LNCaP clone FGC (cell line): ENCODE data around the gene HORMAD2.

ENCODE experiments used
- DNase-seq: peaks from one replicate; pipeline ENCODE4 v3.0.0-alpha.2; 2011; ENCODE audit warnings: low read depth
- H3K4me3 ChIP-seq: 2 replicates; pipeline ENCODE4 v1.5.1; 2011; ENCODE audit warnings: mild to moderate bottlenecking, low read depth, low read length, control low read depth
- CTCF ChIP-seq: IDR thresholded peaks from 2 replicates; pipeline ENCODE4 v1.5.1; 2012; ENCODE audit warnings: mild to moderate bottlenecking; ENCODE audit not compliant: control insufficient read depth, insufficient read depth; ENCODE audit errors: extremely low read depth

Gene HORMAD2

GRCh38 chr22:30219049-30219654, 138.9 kb downstream of the HORMAD2 start:
- H3K4me3 ChIP-seq, result no peak overlapping the region
- TF ChIP-seq CTCF, result no peak
- no peak for DNase-seq

DNA sequence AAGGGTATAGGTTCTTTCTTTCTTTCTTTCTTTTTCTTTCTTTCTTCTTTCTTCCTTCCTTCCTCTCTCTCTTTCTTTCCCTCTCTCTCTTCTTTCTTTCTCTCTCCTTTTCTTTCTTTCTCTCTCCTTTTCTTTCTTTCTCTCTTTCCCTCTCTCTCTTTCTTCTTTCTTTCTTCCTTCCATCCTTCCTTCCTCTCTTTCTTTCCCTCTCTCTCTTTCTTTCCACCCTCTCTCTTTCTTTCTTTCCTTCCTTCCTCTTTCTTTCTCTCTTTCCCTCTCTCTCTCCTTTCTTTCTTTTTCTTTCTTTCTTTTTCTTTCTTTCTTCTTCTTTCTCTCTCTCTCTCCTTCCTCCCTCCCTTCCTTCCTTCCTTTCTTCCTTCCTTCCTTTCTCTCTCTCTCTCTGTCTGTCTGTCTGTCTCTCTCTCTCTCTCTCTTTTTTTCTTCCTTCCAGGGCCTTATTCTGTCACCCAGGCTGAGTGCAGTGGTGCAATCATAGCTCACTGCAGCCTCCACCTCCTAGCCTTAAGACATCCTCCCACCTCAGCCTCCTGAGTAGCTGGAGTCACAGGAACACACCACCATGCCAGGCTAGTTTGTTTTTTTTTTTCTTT, 139.5 kb downstream of the HORMAD2 start:
- TF ChIP-seq CTCF, result no peak
- no peak for DNase-seq
- H3K4me3 ChIP-seq, result no peak overlapping the region

DNA sequence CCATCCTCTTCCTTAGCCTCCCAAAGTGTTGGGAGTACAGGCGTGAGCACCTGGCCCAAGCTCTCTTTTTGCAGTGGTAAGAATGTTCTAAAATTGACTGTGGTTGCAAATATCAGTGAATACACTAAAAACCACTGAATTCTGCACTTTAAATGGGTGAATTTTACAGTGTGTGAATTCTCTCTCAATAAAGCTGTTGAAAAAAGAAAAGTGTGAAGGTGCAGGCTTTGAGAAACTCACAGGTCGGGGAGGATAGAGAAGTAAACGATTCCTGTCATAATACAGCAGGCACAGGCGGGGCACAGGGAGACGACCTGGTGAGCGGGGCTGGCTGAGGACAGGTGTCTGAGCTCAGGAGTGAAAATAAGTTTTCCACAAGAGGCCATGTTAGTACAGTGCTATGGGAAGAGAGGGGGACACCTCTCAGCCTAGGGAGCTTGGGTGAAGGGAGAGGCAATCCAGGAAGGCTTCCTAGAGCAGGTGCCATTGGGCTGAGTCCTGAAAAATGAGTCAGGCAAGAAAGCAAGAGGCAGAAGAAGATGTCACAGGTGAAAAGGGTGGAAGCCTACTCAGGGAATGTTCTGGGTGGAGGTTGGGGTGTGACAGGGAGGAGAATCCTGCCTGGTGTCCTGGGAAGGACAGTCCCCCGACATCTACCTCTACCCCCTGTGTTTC, 140.2 kb downstream of the HORMAD2 start:
- no peak overlapping the region for H3K4me3 ChIP-seq
- no peak for TF ChIP-seq CTCF
- DNase-seq, result no peak

GRCh38 chr22:30221121-30221992, 141.1 kb downstream of the HORMAD2 start:
- DNase-seq, result no peak
- no peak overlapping the region for H3K4me3 ChIP-seq
- no peak for TF ChIP-seq CTCF

DNA sequence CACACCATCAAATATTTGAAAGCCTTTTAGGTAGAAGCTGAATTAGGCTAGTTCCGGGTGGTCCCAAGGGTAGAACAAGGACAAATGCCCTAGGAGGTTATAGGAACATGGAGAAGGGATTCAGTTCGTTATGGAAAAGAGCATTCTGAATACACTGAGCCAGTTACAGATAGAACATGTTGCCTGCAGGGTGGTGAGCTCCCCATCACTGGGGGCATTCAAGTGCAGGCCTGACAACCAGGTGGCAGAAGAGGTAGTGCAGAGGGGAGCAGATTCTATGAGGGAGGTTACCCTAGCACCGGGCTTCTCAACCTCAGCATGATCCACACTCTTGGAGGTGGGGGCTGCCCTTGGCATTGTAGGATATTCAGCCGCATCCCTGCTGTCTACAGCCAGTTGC, 142.1 kb downstream of the HORMAD2 start:
- TF ChIP-seq CTCF, result no peak
- H3K4me3 ChIP-seq, result no peak overlapping the region
- DNase-seq, result no peak

- DNase-seq, result no peak
- no peak for TF ChIP-seq CTCF
- H3K4me3 ChIP-seq, result no peak overlapping the region
These were observed 143.0 kb downstream of the HORMAD2 start for GRCh38 chr22:30223303-30223702.
